ENCODE data around the gene GABBR1. TPM values are rescaled to one million over a fixed set of nuclear protein-coding genes. Genes with fewer than 3 reads are reported as not detected.

GABBR1 gene
- total RNA-seq, 4 donors from 2014 or later, result 55.3 to 89.6 (median 70.5) TPM

Small RNAs within 50 kb of the gene (small RNA-seq; reads per million reads assigned to genes)
- gene SNORD32B (not detected), gene SUMO2P1 (not detected), gene TMEM183AP1 (not detected)

Other genes starting within 250 kb of the GABBR1 start
- gene OR12D2, start 237.6 kb downstream of the GABBR1 start, total RNA-seq, result not detected
- not detected for gene OR12D1, start 218.3 kb downstream of the GABBR1 start, total RNA-seq
- not detected for gene OR10C1, start 193.9 kb downstream of the GABBR1 start, total RNA-seq
- not detected for gene OR11A1, start 176.1 kb downstream of the GABBR1 start, total RNA-seq
- not detected for gene OR2H1, start 176.0 kb downstream of the GABBR1 start, total RNA-seq
- under 1 TPM in 1 of 4 donors, not detected in 3; 0.42 TPM for gene MAS1L, start 145.2 kb downstream of the GABBR1 start, total RNA-seq
- 10 to 100 TPM in 1 of 4 donors, under 1 TPM in 1, not detected in 2; 0.63 to 11.6 TPM for gene UBD, start 73.5 kb downstream of the GABBR1 start, total RNA-seq
- gene OR2H2, start 48.1 kb downstream of the GABBR1 start, total RNA-seq, result not detected
- not detected for gene MOG, start 23.9 kb upstream of the GABBR1 start, total RNA-seq
- gene ZFP57, start 48.0 kb upstream of the GABBR1 start, total RNA-seq, result under 1 TPM in 1 of 4 donors, not detected in 3; 0.66 TPM
- 100 to 1,000 TPM in 2 of 4 donors, 10 to 100 TPM in 2; 63.0 to 117 (median 101) TPM for gene HLA-F, start 90.3 kb upstream of the GABBR1 start, total RNA-seq
- not detected for gene HLA-G, start 194.6 kb upstream of the GABBR1 start, total RNA-seq

All from tibial nerve (tissue), 4 donors.